Measurements from ENCODE around the gene NEK11.

NEK11 gene

GRCh38 chr3:131140891-131141290 is 114.2 kb downstream of the NEK11 start:
- H3K9ac ChIP-seq (ENCODE audit: low read depth, low read length), result no peak overlapping the region
- no peaks in the 10 kb centered on the region; the same call in 1 of the 2 replicates for H3K9me3 ChIP-seq (ENCODE audit: control insufficient read depth, insufficient read depth, low read length)
- no peaks in the 10 kb centered on the region for H3K36me3 ChIP-seq (ENCODE audit: insufficient read depth, low read length)
- no peaks in the 10 kb centered on the region for H3K4me1 ChIP-seq (ENCODE audit: insufficient read depth, low read length)

DNA sequence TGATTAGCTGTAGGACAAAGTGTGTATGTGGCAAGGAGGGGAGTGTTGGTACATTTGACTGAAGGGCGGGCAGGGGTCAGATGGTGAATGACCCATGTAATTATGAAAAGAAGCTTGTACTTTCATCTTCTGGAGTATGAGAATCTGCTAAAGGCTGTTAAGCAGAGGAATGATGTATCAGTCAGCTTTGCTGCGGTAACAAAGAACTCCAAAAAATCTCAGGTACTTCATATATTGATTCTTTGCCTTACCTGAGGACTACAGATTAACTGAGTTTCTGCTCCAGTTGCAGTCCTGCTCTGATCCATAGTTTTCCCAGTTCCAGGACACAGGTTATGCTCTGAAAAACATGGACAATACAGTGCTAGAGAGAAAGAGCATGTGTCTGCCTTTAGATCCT is 115.1 kb downstream of the NEK11 start:
- Histone ChIP-seq H3K36me3 (ENCODE audit: insufficient read depth, low read length) (no peaks in the 10 kb centered on the region), H3K9ac (ENCODE audit: low read depth, low read length) (no peak overlapping the region), H3K4me1 (ENCODE audit: insufficient read depth, low read length) (no peaks in the 10 kb centered on the region), H3K9me3 (ENCODE audit: control insufficient read depth, insufficient read depth, low read length) (no peaks in the 10 kb centered on the region; the same call in 1 of the 2 replicates)

- no peaks in the 10 kb centered on the region for H3K4me1 ChIP-seq (ENCODE audit: insufficient read depth, low read length)
- no peaks in the 10 kb centered on the region; the same call in 1 of the 2 replicates for H3K9me3 ChIP-seq (ENCODE audit: control insufficient read depth, insufficient read depth, low read length)
- peak overlapping the region; percentile 39 for H3K9ac ChIP-seq (ENCODE audit: low read depth, low read length)
- H3K36me3 ChIP-seq (ENCODE audit: insufficient read depth, low read length), result no peaks in the 10 kb centered on the region
These were observed 115.9 kb downstream of the NEK11 start for GRCh38 chr3:131142580-131142979.

DNA sequence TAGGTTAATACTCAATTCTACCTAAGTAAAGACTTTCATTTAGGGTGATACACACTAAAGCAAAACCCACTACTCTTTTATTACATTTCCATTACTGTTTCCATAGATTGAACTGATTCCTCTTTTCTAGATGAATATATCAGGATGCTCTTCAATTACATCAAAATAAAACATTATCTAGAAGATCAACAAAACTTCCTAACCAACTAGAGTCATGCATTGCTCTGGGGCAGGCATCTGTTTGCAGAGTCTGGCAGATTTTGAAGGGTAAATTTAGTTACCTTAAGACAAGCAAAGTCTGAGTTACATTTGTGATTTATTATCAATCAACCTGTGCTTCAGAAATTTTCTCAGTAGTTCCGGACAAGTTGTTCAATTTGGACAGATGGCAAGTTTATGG is 117.1 kb downstream of the NEK11 start:
- no peak overlapping the region for H3K9ac ChIP-seq (ENCODE audit: low read depth, low read length)
- H3K4me1 ChIP-seq (ENCODE audit: insufficient read depth, low read length), result no peaks in the 10 kb centered on the region
- H3K36me3 ChIP-seq (ENCODE audit: insufficient read depth, low read length), result no peaks in the 10 kb centered on the region
- no peaks in the 10 kb centered on the region; the same call in 1 of the 2 replicates for H3K9me3 ChIP-seq (ENCODE audit: control insufficient read depth, insufficient read depth, low read length)

- Histone ChIP-seq H3K9me3 (ENCODE audit: control insufficient read depth, insufficient read depth, low read length) (no peaks in the 10 kb centered on the region), H3K9ac (ENCODE audit: low read depth, low read length) (no peak overlapping the region), H3K36me3 (ENCODE audit: insufficient read depth, low read length) (no peaks in the 10 kb centered on the region), H3K4me1 (ENCODE audit: insufficient read depth, low read length) (no peaks in the 10 kb centered on the region)
These were observed 120.9 kb downstream of the NEK11 start for GRCh38 chr3:131147534-131147933.

DNA sequence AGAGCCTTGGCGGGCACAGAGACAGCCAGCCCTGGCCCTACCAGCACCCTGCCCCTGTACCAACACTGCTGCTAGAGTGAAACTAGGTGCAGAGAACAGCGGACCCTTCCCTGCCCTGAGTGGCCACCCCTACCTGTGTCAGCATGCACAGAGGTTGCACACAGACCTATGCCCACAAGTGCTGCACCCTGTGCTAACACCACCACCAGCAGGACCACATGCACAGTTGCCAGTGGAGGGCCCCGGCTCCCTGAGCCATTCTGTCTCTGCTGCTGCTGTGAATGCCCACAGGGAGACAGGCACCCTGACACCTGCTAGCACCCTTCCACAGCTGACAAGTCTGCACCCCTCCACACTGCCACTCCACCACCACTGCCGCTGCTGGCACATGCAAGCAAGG is 131.8 kb downstream of the NEK11 start:
- H3K9me3 ChIP-seq (ENCODE audit: control insufficient read depth, insufficient read depth, low read length), result no peaks in the 10 kb centered on the region
- H3K9ac ChIP-seq (ENCODE audit: low read depth, low read length), result no peak overlapping the region
- H3K36me3 ChIP-seq (ENCODE audit: insufficient read depth, low read length), result no peaks in the 10 kb centered on the region
- no peaks in the 10 kb centered on the region for H3K4me1 ChIP-seq (ENCODE audit: insufficient read depth, low read length)

- no peaks in the 10 kb centered on the region for H3K9me3 ChIP-seq (ENCODE audit: control insufficient read depth, insufficient read depth, low read length)
- H3K36me3 ChIP-seq (ENCODE audit: insufficient read depth, low read length), result no peaks in the 10 kb centered on the region
- H3K9ac ChIP-seq (ENCODE audit: low read depth, low read length), result no peak overlapping the region
- H3K4me1 ChIP-seq (ENCODE audit: insufficient read depth, low read length), result no peaks in the 10 kb centered on the region
These were observed 135.8 kb downstream of the NEK11 start for GRCh38 chr3:131162516-131162915.

DNA sequence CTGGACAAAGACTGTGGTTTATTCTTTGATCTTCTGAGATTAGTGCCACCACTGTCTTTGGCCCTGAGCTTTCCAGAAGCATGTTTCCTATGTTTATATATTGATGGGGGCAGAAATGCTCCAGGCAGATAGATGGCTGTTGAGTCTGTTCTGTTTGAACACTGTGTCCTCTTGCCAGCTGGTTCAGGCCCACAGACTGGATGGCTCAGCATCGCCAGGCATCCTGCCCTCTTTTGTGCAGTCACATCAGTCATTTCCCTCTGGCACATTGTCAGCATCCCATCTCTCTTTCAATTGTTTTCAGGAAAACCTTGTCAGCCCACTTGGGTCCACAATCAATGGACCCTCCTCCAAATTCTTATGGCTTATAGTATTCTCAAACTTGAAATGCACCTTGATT is 141.2 kb downstream of the NEK11 start:
- Histone ChIP-seq H3K4me1 (ENCODE audit: insufficient read depth, low read length) (no peaks in the 10 kb centered on the region), H3K9me3 (ENCODE audit: control insufficient read depth, insufficient read depth, low read length) (no peaks in the 10 kb centered on the region), H3K9ac (ENCODE audit: low read depth, low read length) (no peak overlapping the region), H3K36me3 (ENCODE audit: insufficient read depth, low read length) (no peaks in the 10 kb centered on the region)

GRCh38 chr3:131169331-131169730 is 142.7 kb downstream of the NEK11 start:
- H3K9me3 ChIP-seq (ENCODE audit: control insufficient read depth, insufficient read depth, low read length), result no peaks in the 10 kb centered on the region
- no peaks in the 10 kb centered on the region for H3K36me3 ChIP-seq (ENCODE audit: insufficient read depth, low read length)
- H3K9ac ChIP-seq (ENCODE audit: low read depth, low read length), result no peak overlapping the region
- no peaks in the 10 kb centered on the region for H3K4me1 ChIP-seq (ENCODE audit: insufficient read depth, low read length)

- Histone ChIP-seq H3K9ac (ENCODE audit: low read depth, low read length) (no peak overlapping the region), H3K36me3 (ENCODE audit: insufficient read depth, low read length) (no peaks in the 10 kb centered on the region), H3K4me1 (ENCODE audit: insufficient read depth, low read length) (no peaks in the 10 kb centered on the region), H3K9me3 (ENCODE audit: control insufficient read depth, insufficient read depth, low read length) (no peaks in the 10 kb centered on the region)
These were observed 146.0 kb downstream of the NEK11 start for GRCh38 chr3:131172502-131173200.

- Histone ChIP-seq H3K9ac (ENCODE audit: low read depth, low read length) (no peak overlapping the region), H3K9me3 (ENCODE audit: control insufficient read depth, insufficient read depth, low read length) (peaks cover 4% of the 10 kb centered on the region; the same call in 1 of the 2 replicates), H3K4me1 (ENCODE audit: insufficient read depth, low read length) (no peaks in the 10 kb centered on the region), H3K36me3 (ENCODE audit: insufficient read depth, low read length) (no peaks in the 10 kb centered on the region)
These were observed 148.1 kb downstream of the NEK11 start for GRCh38 chr3:131174752-131175151.

DNA sequence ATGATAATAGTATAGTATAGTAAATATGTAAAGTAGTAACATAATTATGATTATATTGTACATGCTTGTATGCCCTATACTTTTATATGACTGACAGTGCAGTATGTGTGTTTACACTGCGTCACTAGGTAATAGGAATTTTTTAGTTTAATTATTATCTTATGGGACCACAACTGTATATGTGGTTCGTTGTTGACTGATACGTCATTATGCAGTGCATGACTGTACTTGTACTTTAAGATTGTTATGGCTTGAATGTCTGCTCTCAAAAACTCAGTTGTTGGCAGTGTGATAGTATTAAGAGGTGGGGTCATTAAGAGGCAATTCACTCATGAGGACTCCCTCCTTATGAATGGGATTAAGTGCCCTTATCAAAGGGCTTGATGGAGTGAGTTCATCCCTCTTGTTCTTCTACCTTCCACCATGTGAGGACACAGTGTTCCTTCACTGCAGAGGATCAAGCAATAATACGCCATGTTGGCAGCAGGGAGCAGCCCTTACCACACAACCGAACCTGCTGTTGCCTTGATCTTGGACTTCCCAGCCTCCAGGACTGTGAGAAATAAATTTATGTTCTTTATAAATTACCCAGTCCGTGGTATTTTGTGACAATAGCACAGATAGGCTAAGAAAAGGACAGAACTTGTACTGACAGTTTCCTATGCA is 152.2 kb downstream of the NEK11 start:
- no peaks in the 10 kb centered on the region for H3K36me3 ChIP-seq (ENCODE audit: insufficient read depth, low read length)
- no peak overlapping the region for H3K9ac ChIP-seq (ENCODE audit: low read depth, low read length)
- no peaks in the 10 kb centered on the region for H3K4me1 ChIP-seq (ENCODE audit: insufficient read depth, low read length)
- H3K9me3 ChIP-seq (ENCODE audit: control insufficient read depth, insufficient read depth, low read length), result peaks cover 9% of the 10 kb centered on the region; the same call in 1 of the 2 replicates

DNA sequence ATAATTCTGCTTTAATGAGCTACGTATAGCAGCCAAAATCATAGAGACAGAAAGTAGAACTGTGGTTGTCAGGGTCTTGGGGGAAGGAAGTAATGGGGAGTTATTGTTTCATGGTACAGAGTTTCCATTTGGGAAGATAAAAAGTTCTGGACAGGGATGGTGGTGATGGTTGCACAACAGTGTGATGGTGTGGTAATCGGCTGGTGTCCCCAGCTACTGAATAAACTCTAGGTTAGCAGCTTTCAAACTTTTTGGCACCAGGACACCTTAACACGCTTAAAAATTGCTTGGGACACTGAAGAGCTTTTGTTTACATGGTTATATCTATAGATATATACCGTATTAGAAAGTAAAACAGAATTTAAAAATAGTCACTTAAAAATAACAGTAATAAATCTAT is 166.0 kb downstream of the NEK11 start:
- Histone ChIP-seq H3K9me3 (ENCODE audit: control insufficient read depth, insufficient read depth, low read length) (no peaks in the 10 kb centered on the region), H3K9ac (ENCODE audit: low read depth, low read length) (no peak overlapping the region), H3K4me1 (ENCODE audit: insufficient read depth, low read length) (no peaks in the 10 kb centered on the region), H3K36me3 (ENCODE audit: insufficient read depth, low read length) (no peaks in the 10 kb centered on the region)

GRCh38 chr3:131193641-131194238 is 167.1 kb downstream of the NEK11 start:
- no peak overlapping the region for H3K9ac ChIP-seq (ENCODE audit: low read depth, low read length)
- H3K9me3 ChIP-seq (ENCODE audit: control insufficient read depth, insufficient read depth, low read length), result no peaks in the 10 kb centered on the region
- no peaks in the 10 kb centered on the region for H3K4me1 ChIP-seq (ENCODE audit: insufficient read depth, low read length)
- H3K36me3 ChIP-seq (ENCODE audit: insufficient read depth, low read length), result no peaks in the 10 kb centered on the region

- no peak overlapping the region for H3K9ac ChIP-seq (ENCODE audit: low read depth, low read length)
- no peaks in the 10 kb centered on the region for H3K36me3 ChIP-seq (ENCODE audit: insufficient read depth, low read length)
- no peaks in the 10 kb centered on the region for H3K4me1 ChIP-seq (ENCODE audit: insufficient read depth, low read length)
- no peaks in the 10 kb centered on the region for H3K9me3 ChIP-seq (ENCODE audit: control insufficient read depth, insufficient read depth, low read length)
These were observed 168.1 kb downstream of the NEK11 start for GRCh38 chr3:131194816-131195215.

Measured in ES-I3 (cell line).